KMS-11 (cell line): ENCODE results near the gene PDE4D.

Source experiments
- H2AFZ ChIP-seq: fragments of 200-600 bp; sonication (generic); 2 replicates; pipeline ENCODE4 v1.6.1; 2016; ENCODE audit warnings: antibody characterized with exemption, mixed run types, low read depth
- H3K27ac ChIP-seq: fragments of 200-600 bp; sonication (generic); 2 replicates; pipeline ENCODE4 v1.6.1; 2016; ENCODE audit warnings: mild to moderate bottlenecking, mixed run types
- H3K27me3 ChIP-seq: fragments of 200-600 bp; sonication (generic); 2 replicates; pipeline ENCODE4 v1.6.1; 2017; ENCODE audit warnings: mild to moderate bottlenecking, low read depth, mixed run types, moderate library complexity; ENCODE audit not compliant: insufficient read depth
- H3K36me3 ChIP-seq: fragments of 200-600 bp; sonication (generic); 2 replicates; pipeline ENCODE4 v1.6.1; 2017; ENCODE audit warnings: mild to moderate bottlenecking, mixed run types; ENCODE audit not compliant: insufficient read depth
- H3K4me1 ChIP-seq: fragments of 200-600 bp; sonication (generic); 2 replicates; pipeline ENCODE4 v1.6.1; 2016; ENCODE audit warnings: mild to moderate bottlenecking, low read depth, mixed run types; ENCODE audit not compliant: poor library complexity, severe bottlenecking
- H3K4me2 ChIP-seq: fragments of 200-600 bp; sonication (generic); 2 replicates; pipeline ENCODE4 v1.7.0; 2016; ENCODE audit warnings: mild to moderate bottlenecking, mixed run types
- H3K4me3 ChIP-seq: fragments of 200-600 bp; sonication (generic); IDR thresholded peaks from 2 replicates; pipeline ENCODE4 v1.6.1; 2017; ENCODE audit warnings: low read depth, low read length, mixed read lengths; ENCODE audit not compliant: insufficient read depth
- H3K79me2 ChIP-seq: fragments of 200-600 bp; sonication (generic); 2 replicates; pipeline ENCODE4 v1.6.1; 2016; ENCODE audit warnings: low read depth, mixed run types; ENCODE audit not compliant: insufficient read depth
- H3K9ac ChIP-seq: fragments of 200-600 bp; sonication (generic); 2 replicates; pipeline ENCODE4 v1.6.1; 2016; ENCODE audit warnings: mild to moderate bottlenecking, mixed run types
- H4K20me1 ChIP-seq: fragments of 200-600 bp; sonication (generic); 2 replicates; pipeline ENCODE4 v1.6.1; 2016; ENCODE audit warnings: mild to moderate bottlenecking, mixed run types; ENCODE audit not compliant: insufficient read depth
- TF ChIP-seq, protein P1 (sequence below): fragments of 200-600 bp; sonication (generic); conservative IDR thresholded peaks from 2 replicates; pipeline ENCODE4 v1.6.1; 2017; ENCODE audit warnings: low read depth, mild to moderate bottlenecking, antibody characterized with exemption, low read length, moderate library complexity, mixed read lengths

The PDE4D gene

DNA sequence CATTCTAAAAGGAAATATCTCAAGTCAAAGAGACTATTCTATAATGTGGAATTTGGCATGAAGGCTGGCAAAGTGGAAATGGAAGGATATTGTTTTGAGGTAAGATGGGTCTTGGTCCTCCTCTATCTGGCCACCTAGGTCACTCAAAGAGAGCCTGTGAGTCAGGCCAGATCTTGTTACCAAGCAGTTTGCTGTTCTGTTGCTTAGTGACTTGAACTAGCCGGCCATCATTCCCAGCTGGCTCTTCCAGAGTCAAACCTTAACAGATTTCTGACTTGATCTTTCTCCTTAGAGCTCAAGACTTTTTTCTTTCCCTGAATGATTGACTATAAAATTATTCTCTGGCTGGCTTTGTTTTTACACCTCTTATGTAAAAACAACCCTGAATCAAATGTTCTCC lies 136.1 kb downstream of the PDE4D start:
- TF ChIP-seq, protein P1, sequence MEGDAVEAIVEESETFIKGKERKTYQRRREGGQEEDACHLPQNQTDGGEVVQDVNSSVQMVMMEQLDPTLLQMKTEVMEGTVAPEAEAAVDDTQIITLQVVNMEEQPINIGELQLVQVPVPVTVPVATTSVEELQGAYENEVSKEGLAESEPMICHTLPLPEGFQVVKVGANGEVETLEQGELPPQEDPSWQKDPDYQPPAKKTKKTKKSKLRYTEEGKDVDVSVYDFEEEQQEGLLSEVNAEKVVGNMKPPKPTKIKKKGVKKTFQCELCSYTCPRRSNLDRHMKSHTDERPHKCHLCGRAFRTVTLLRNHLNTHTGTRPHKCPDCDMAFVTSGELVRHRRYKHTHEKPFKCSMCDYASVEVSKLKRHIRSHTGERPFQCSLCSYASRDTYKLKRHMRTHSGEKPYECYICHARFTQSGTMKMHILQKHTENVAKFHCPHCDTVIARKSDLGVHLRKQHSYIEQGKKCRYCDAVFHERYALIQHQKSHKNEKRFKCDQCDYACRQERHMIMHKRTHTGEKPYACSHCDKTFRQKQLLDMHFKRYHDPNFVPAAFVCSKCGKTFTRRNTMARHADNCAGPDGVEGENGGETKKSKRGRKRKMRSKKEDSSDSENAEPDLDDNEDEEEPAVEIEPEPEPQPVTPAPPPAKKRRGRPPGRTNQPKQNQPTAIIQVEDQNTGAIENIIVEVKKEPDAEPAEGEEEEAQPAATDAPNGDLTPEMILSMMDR: no peak
- H3K4me2 ChIP-seq: no peak overlapping the region
- no peaks in the 10 kb centered on the region for H3K4me1 ChIP-seq
- H3K27me3 ChIP-seq: no peaks in the 10 kb centered on the region
- H3K79me2 ChIP-seq: no peaks in the 10 kb centered on the region
- no peak overlapping the region for H2AFZ ChIP-seq
- no peak overlapping the region for H3K27ac ChIP-seq
- H3K9ac ChIP-seq: no peak overlapping the region
- H3K4me3 ChIP-seq: no peak overlapping the region
- H4K20me1 ChIP-seq: no peaks in the 10 kb centered on the region
- H3K36me3 ChIP-seq: no peaks in the 10 kb centered on the region

GRCh38 chr5:59756373-59757035 lies 137.0 kb downstream of the PDE4D start:
- no peak overlapping the region for H2AFZ ChIP-seq
- no peaks in the 10 kb centered on the region for H3K36me3 ChIP-seq
- H3K27ac ChIP-seq: no peak overlapping the region
- H4K20me1 ChIP-seq: no peaks in the 10 kb centered on the region
- no peaks in the 10 kb centered on the region for H3K79me2 ChIP-seq
- H3K4me1 ChIP-seq: no peaks in the 10 kb centered on the region
- no peak overlapping the region for H3K9ac ChIP-seq
- no peak overlapping the region for H3K4me2 ChIP-seq
- H3K27me3 ChIP-seq: no peaks in the 10 kb centered on the region
- no peak overlapping the region for H3K4me3 ChIP-seq
- TF ChIP-seq, protein P1: no peak

DNA sequence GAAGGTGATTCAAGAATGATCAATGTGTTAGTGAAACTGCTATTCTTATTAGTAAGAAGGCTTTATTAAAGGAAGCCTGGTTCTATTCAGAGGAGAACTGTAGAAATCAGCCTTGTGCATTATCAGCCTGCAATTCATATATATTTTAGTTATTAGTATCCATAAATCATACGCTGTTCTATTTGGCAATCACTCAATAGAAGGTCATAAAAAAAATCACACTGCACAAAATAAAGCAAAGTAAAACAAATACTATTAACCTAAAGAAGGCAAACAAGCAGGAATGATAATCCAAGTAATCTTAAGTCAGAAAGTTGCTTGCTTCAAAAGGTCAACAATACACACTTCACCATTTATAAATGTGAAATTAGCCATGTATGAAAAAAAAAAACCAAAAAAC lies 138.1 kb downstream of the PDE4D start:
- TF ChIP-seq, protein P1: no peak
- H3K36me3 ChIP-seq: no peaks in the 10 kb centered on the region
- peaks cover 4% of the 10 kb centered on the region for H3K4me1 ChIP-seq
- H4K20me1 ChIP-seq: no peaks in the 10 kb centered on the region
- H3K27ac ChIP-seq: no peak overlapping the region
- H3K4me3 ChIP-seq: no peak overlapping the region
- no peak overlapping the region for H2AFZ ChIP-seq
- H3K9ac ChIP-seq: no peak overlapping the region
- no peaks in the 10 kb centered on the region for H3K79me2 ChIP-seq
- H3K4me2 ChIP-seq: no peak overlapping the region
- no peaks in the 10 kb centered on the region for H3K27me3 ChIP-seq

DNA sequence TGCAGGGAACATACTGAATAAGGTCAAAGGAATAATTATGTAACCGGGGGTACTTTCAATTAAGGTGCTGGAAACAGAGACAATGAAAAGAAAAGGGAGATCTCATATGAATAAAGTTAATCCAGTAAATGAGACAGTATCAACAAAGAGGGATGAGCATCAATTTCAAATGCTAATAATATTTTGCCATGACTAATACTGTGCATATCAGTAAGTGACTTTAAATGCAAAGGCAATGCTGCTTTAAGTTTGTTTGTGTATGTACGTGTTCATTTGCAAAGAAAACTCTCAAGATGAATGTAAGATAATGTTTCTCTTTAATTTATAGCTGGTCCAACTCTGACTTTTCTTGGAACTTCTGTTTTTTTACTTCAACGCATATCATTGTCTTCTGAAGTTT lies 139.9 kb downstream of the PDE4D start:
- H2AFZ ChIP-seq: no peak overlapping the region
- no peaks in the 10 kb centered on the region for H4K20me1 ChIP-seq
- TF ChIP-seq, protein P1: no peak
- peaks cover 4% of the 10 kb centered on the region for H3K4me1 ChIP-seq
- no peak overlapping the region for H3K4me3 ChIP-seq
- H3K27ac ChIP-seq: no peak overlapping the region
- no peaks in the 10 kb centered on the region for H3K27me3 ChIP-seq
- H3K79me2 ChIP-seq: no peaks in the 10 kb centered on the region
- H3K36me3 ChIP-seq: no peaks in the 10 kb centered on the region
- no peak overlapping the region for H3K9ac ChIP-seq
- H3K4me2 ChIP-seq: no peak overlapping the region
